GM12892 (cell line): Measurements from ENCODE around the gene NAV2.

Experiments
- POLR2A ChIP-seq: IDR thresholded peaks from 2 replicates; pipeline ENCODE4 v1.6.1; 2011; ENCODE audit warnings: low read depth, low read length, control low read depth
- POLR2AphosphoS5 ChIP-seq: IDR thresholded peaks from 2 replicates; pipeline ENCODE4 v1.6.1; 2011; ENCODE audit warnings: low read depth, low read length, control low read depth

GRCh38 chr11:20058749-20059458 is 346.3 kb downstream of the NAV2 start:
- no peak for TF ChIP-seq POLR2AphosphoS5
- TF ChIP-seq POLR2A, result no peak
